ENCODE results near the gene CLMN.

GRCh38 chr14:95315579-95315978 lies 4.1 kb downstream of the CLMN start:
- TF ChIP-seq CTCF (IDR thresholded peaks at IDR 0.05), result no peak
- TF ChIP-seq POLR2A (IDR thresholded peaks at IDR 0.05), result no peak
- no peak for TF ChIP-seq POLR2AphosphoS5 (IDR thresholded peaks at IDR 0.05)

Data from prostate gland (tissue), 2 donors.